Stimulated activated CD4-positive, alpha-beta T cell treated with anti-CD3 and anti-CD28 coated beads, Interleukin-1b, Interleukin-23, amount 100 ng/mL, for 1 hour (primary cell): ENCODE results near the gene TGIF2LY.
"Not testable (repeated sequence)": the region's sequence is repeated elsewhere in the genome, so short reads cannot be mapped to it uniquely, and the experiment has no call there.

ENCODE experiments used
- DNase-seq, 2 donors: peaks; one replicate each; pipeline ENCODE4 v3.0.0-alpha.2; 2020; ENCODE audit warnings: low read depth in 2 of 2

The TGIF2LY gene

GRCh38 chrY:3578767-3579166 lies at the start of gene TGIF2LY:
Gene TGIF2LY (plus strand): TSS chrY:3579067. CDS start chrY:3579245, 178 bp downstream.
- DNase-seq, result not testable (repeated sequence)
